Measurements from ENCODE around the gene NRL.
"Not testable (repeated sequence)": the region's sequence is repeated elsewhere in the genome, so short reads cannot be mapped to it uniquely, and the experiment has no call there.

Gene NRL

GRCh38 chr14:24051789-24052655 is 62.7 kb downstream of the NRL start, which contains the start of gene CARMIL3:
TSS of gene CARMIL3 (plus strand) at chr14:24052009. CDS start at chr14:24052154, 145 bp downstream.
- peak; percentile 64 for DNase-seq

DNA sequence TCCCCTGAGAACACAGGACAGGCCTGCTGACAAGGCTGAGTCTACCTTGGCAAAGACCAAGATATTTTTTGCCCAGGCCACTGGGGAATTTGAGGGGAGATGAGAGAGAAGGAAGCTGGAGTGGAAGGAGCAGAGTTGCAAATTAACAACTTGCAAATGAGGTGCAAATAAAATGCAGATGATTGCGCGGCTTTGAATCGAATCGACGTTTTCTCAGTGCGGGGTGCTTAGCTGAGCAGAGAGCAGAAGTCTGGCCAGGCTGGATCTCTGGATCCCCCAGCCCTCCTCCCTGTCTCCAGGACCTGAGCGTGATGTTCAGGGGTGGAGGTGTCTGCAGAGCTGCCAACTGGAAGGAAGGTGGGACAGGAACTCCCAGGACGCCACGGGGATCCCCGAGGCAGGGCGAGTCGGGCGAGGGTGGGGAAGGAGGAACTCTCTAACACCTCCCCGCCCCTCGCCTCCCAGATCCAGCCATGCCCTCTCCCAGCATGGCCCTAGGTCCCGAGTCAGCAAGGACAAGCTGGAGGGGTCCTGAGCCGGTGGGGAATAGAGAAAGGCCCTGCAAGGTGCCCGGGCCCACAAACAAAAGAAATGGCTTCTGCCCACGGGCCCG is 63.5 kb downstream of the NRL start:
- no peak for DNase-seq

GRCh38 chr14:24050753-24051152 is 64.0 kb downstream of the NRL start:
- DNase-seq: not testable (repeated sequence)

DNA sequence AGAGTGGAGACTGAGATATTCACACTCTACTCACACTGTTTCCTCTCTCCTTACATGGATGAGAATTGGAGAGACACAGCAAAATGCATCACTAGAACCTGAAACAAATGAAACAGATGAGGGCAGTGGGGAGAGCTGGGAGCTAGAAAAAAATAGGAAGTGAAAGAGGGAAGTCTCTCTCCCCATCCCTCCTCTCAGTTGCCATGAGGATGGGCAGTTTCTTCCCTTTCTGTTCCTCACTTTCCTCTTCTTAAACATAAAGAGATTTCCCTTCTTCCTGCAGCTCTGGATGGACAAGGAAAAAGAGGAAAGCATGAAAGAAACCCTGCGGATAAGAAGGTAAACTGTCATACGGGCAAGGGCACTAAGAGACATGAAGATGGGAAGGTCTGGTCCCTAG is 65.7 kb downstream of the NRL start:
- DNase-seq: not testable (repeated sequence)

DNA sequence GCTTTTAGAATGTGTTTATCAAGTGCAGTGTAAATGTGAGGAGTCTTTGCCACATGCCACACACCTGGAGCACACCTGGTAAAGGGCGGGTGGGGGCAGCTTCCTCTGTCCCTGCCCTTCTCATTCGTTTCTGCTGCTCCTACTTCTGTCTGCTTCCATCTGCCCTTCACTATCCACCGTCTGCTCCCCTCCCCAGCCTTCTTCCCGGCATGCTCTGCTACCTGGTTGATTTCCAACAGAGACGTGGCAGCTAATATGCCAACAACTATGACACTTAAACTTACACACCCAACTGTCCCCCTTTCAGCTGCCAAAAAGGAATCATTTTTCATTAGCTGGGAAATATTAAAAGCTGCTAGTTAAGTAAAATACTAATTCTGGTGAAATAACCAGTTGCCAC is 72.0 kb downstream of the NRL start:
- DNase-seq: no peak

DNA sequence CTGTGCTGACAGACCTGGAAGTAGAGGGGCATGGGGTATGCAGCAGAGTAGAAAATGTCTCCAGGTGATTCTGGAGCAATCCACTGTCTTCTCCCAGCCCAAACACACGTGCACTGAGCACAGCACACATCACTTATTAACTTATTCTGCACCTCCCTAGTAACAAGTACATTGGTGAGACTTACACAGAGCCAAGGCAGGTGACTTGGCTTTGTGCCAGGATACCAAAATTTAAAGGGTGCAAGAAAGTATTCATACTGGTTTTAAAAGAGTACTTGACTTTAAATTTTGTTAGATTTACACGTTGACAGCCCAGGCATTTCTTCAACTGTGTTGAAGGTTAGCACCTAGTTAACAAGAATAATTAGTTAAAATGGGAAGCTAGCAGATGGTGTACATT is 74.1 kb downstream of the NRL start:
- no peak for DNase-seq

DNA sequence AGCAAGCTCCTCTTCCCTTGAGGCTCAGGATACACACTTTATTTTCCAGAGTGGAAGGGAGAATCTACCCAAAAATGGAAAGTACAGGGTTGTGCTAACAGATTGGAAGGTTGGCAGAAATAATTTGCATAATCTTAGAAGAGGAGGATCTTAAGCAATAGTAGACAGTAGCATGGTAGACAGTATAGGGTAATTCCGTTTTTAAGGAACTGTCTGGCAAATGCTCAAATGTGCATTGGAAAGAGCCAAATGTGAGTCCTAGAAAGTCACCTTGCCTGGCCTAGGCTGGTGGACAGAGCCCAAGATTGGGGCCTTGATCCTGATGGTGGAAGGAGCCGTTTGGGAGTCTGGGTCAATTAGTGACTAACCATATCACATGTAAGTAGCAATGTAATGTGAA is 76.1 kb downstream of the NRL start:
- DNase-seq: no peak

DNA sequence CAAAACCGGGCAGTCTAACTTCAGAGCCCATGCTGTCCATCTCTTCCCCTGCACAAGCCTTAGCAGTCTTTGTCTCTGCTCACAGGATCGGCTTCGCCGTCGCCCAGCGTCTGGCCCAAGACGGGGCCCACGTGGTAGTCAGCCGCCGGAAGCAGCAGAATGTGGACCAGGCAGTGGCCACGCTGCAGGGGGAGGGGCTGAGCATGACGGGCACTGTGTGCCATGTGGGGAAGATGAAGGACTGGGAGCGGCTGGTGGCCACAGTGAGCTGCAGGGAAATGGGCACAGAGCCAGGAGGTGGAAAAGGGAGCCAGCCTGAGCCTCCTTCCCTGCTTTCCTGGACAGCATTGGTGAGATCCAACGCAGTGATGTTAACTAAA is 77.1 kb downstream of the NRL start:
- no peak for DNase-seq

DNA sequence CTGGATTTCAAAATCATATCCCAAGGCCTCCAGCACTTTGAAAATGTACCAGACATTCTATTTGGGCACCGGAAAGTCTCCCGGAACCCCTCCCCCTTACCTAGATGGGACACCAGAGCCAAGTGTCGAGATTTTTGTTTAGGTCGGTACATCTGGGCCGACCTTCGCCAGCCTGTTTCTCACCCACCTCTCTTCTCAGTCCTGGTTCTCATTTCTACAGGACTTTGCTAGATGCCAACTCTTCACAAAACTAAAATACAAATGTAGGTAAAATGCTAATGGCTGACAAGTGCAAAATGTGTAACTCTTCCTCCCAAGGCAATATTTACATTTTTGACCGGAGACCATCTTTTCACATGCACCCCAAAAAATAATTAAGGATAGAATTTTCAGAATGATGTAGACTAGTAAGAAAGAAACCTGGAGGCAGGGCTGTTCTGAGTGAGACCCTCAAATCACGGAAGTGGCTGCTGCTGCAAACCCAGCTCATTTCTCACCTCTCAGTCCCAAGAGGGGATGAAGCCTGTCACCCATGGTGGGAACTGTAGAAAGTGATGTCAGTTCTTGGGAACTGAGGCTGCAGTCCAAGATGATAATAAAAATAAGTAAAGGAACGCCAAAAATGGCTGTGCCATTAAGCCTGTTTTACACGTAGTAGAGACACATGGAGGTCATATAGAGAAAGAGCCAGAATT is 77.6 kb downstream of the NRL start:
- DNase-seq: not testable (repeated sequence)

DNA sequence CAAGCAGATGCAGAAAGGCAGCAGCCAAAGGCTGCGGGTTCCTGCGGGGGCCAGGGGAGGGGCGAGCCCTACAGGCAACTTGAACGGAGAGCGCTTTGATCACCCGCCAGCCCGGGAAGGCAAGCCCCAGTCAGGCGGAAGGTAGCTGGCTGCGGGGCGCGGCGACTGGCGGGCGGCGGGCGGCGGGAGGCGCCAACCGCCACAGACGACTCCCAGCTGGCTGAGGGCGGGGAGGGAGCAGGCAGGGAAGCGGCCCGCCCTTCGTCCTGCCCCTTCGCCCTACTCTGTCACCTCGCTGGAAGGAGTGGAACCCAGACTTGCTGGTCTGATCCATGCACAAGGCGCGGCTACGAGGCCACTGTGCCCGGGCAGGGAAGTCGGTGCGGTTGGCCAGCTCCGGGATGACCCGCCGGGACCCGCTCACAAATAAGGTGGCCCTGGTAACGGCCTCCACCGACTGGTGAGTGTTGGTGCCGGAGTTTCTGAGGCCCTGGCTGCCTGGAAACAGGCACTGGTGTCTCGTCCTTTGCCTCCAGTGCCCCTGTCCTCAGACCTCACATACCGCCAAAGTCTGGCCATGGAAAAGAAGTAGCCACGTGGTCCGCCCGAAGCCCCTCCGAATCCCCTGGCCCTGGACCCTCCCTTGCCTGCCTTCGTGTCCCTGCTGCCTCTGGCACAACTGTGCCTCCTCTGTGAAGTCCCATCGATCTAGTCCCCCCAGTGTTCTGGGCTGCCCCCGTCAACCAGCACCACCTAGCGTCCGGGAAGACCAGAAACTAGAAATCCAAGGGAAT is 78.4 kb downstream of the NRL start:
- peak; percentile 61 for DNase-seq

DNA sequence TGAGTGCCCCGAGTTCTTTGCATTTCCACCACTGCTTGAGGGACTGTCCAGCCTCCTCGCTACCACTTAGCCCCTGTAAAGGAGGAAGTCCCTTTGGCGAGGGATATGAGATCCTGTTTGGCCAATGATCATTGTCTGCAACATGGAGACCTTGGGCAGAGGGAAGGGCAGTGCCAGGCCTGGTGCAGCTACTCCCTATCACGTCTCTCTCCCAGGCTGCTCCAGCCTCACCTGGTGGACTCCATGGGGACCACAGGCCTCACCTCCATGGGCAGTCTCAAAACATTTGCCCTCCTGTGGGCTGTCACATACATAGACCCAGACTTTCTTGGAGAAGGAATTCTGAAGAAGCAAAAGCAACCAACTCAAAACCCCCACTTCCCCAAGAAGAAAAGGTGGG is 79.0 kb downstream of the NRL start:
- DNase-seq: not testable (repeated sequence)

GRCh38 chr14:24032727-24033418 is 81.9 kb downstream of the NRL start:
- no peak for DNase-seq

GRCh38 chr14:24031331-24031730 is 83.4 kb downstream of the NRL start:
- not testable (repeated sequence) for DNase-seq

GRCh38 chr14:24029687-24030086 is 85.1 kb downstream of the NRL start:
- not testable (repeated sequence) for DNase-seq

Data from NCI-H1436 (cell line).